Liver (tissue), 9 donors: ENCODE measurements around the gene LYRM1. TPM values are rescaled to one million over a fixed set of nuclear protein-coding genes. Genes with fewer than 3 reads are reported as not detected.
A peak's percentile ranks its signal among the peaks of the same experiment; 100 is the strongest.

ENCODE experiments used
- DNase-seq: peaks from one replicate; pipeline ENCODE4 v3.0.0-alpha.2; 2017; ENCODE audit warnings: low spot score
- H3K27ac ChIP-seq, 2 donors: one replicate each; pipeline ENCODE4 v1.7.0; 2013; ENCODE audit warnings: inconsistent platforms in 2 of 2, low read length in 2 of 2, control low read depth in 1 of 2, low read depth in 1 of 2, mild to moderate bottlenecking in 1 of 2
- H3K27me3 ChIP-seq, 4 donors: one replicate each; pipeline versions ENCODE4 v1.6.1 to v1.7.0; 2013; ENCODE audit warnings: low read length in 3 of 4, inconsistent platforms in 1 of 4, mild to moderate bottlenecking in 1 of 4, moderate library complexity in 1 of 4; ENCODE audit not compliant: control insufficient read depth in 4 of 4, insufficient read depth in 4 of 4
- H3K36me3 ChIP-seq, 4 donors: one replicate each; pipeline versions ENCODE4 v1.6.1 to v1.7.0; 2013; ENCODE audit warnings: low read length in 3 of 4, mild to moderate bottlenecking in 3 of 4, low read depth in 1 of 4, moderate library complexity in 1 of 4; ENCODE audit not compliant: control insufficient read depth in 4 of 4, insufficient read depth in 3 of 4
- H3K4me1 ChIP-seq, 4 donors: one replicate each; pipeline versions ENCODE4 v1.6.1 to v1.7.0; 2013; ENCODE audit warnings: low read length in 3 of 4, mild to moderate bottlenecking in 3 of 4, moderate library complexity in 1 of 4; ENCODE audit not compliant: control insufficient read depth in 4 of 4, insufficient read depth in 4 of 4
- H3K4me3 ChIP-seq, 3 donors: one replicate each; pipeline versions ENCODE4 v1.6.1 to v1.7.0; 2013; ENCODE audit warnings: low read length in 3 of 3, control low read depth in 1 of 3, low read depth in 1 of 3, mild to moderate bottlenecking in 1 of 3
- H3K9ac ChIP-seq, 2 donors: one replicate each; pipeline ENCODE4 v1.7.0; 2013; ENCODE audit warnings: low read length in 2 of 2, mild to moderate bottlenecking in 2 of 2, moderate library complexity in 2 of 2, control low read depth in 1 of 2, low read depth in 1 of 2
- H3K9me3 ChIP-seq, 4 donors: one replicate each; pipeline versions ENCODE4 v1.6.1 to v1.7.0; 2013; ENCODE audit warnings: low read length in 3 of 4; ENCODE audit not compliant: control insufficient read depth in 4 of 4
- ATF3 ChIP-seq: IDR thresholded peaks from 2 replicates; pipeline ENCODE4 v1.6.1; 2016; ENCODE audit warnings: antibody characterized with exemption
- CTCF ChIP-seq: fragments of 150-350 bp; IDR thresholded peaks from 2 replicates; pipeline ENCODE4 v1.5.1; 2017; ENCODE audit warnings: improper control_type of control experiment, low read depth, low read length; ENCODE audit not compliant: missing input control
- EGR1 ChIP-seq, 2 donors: IDR thresholded peaks; 2 replicates each; pipeline ENCODE4 v1.6.1; 2016 to 2018; ENCODE audit warnings: antibody characterized with exemption in 2 of 2, low read depth in 2 of 2
- FOXA1 ChIP-seq: IDR thresholded peaks from 2 replicates; pipeline ENCODE4 v1.6.1; 2016; ENCODE audit warnings: antibody characterized with exemption
- FOXA2 ChIP-seq: IDR thresholded peaks from 2 replicates; pipeline ENCODE4 v1.6.1; 2016; ENCODE audit warnings: antibody characterized with exemption
- GABPA ChIP-seq, 2 donors: IDR thresholded peaks in 1 of 2; conservative IDR thresholded peaks in 1 of 2; 2 replicates each; pipeline ENCODE4 v1.6.1; 2016; ENCODE audit warnings: antibody characterized with exemption in 2 of 2, mild to moderate bottlenecking in 1 of 2, moderate library complexity in 1 of 2
- HNF4A ChIP-seq, 2 donors: conservative IDR thresholded peaks; 2 replicates each; pipeline ENCODE4 v1.6.1; 2016; ENCODE audit warnings: antibody characterized with exemption in 2 of 2, mild to moderate bottlenecking in 2 of 2
- HNF4G ChIP-seq: IDR thresholded peaks from 2 replicates; pipeline ENCODE4 v1.6.1; 2016; ENCODE audit warnings: antibody characterized with exemption
- JUND ChIP-seq, 2 donors: IDR thresholded peaks; 2 replicates each; pipeline ENCODE4 v1.6.1; 2016; ENCODE audit warnings: antibody characterized with exemption in 2 of 2
- MAX ChIP-seq: IDR thresholded peaks from 2 replicates; pipeline ENCODE4 v1.6.1; 2016; ENCODE audit warnings: antibody characterized with exemption
- RAD21 ChIP-seq, 2 donors: IDR thresholded peaks; 2 replicates each; pipeline ENCODE4 v1.6.1; 2016; ENCODE audit warnings: antibody characterized with exemption in 2 of 2, mild to moderate bottlenecking in 2 of 2
- RXRA ChIP-seq, 2 donors: IDR thresholded peaks; 2 replicates each; pipeline ENCODE4 v1.6.1; 2017 to 2018; ENCODE audit warnings: antibody characterized with exemption in 2 of 2, mild to moderate bottlenecking in 1 of 2
- TAF1 ChIP-seq: conservative IDR thresholded peaks from 2 replicates; pipeline ENCODE4 v1.6.1; 2016; ENCODE audit warnings: antibody characterized with exemption, mild to moderate bottlenecking
- WGBS: extraction: QIAGEN DNeasy Blood & Tissue Kit; methylation state at CpG from one replicate; pipeline ENCODE4 v1.1.7; 2013; 5-methylcytosine and 5-hydroxymethylcytosine counted together
- polyA plus RNA-seq, 2 donors: library from polyadenylated mRNA; stranded (reverse) in 1 of 2; unstranded in 1 of 2; fragments of 200-250 nt in 1 of 2; fragments of >200 nt in 1 of 2; fragmentation: Nextera tagmentation in 1 of 2; extraction: Ambion mirVana in 1 of 2; gene quantifications; one replicate each; pipeline versions ENCODE4 v1.2.1 to v1.2.3, GENCODE V29; 2013 to 2015
- total RNA-seq, 2 donors: library from RNA; depleted of rRNA; stranded (reverse); fragments of >200 nt; gene quantifications; one replicate each; pipeline ENCODE4 v1.2.3, GENCODE V29; 2014
- donor health status: healthy.
- donor health status: healthy.
- donor health status: healthy.
- donor health status: healthy.
- donor health status: healthy.

LYRM1 gene
- total and polyA plus RNA-seq, 4 donors = 33.2 to 57.3 (median 50.8) TPM

GRCh38 chr16:20879175-20880040 lies 21.2 kb upstream of the LYRM1 start:
- Histone ChIP-seq H3K9me3 (no peaks in the 10 kb centered on the region), H3K4me3 (no peak overlapping the region), H3K9ac (peak overlapping the region in 1 of 2 donors; percentile 18), H3K4me1 (peaks cover 12 to 67% (median 55%) of the 10 kb centered on the region in 4 donors), H3K27ac (peak overlapping the region; percentile 59 to 78), H3K36me3 (no peaks in the 10 kb centered on the region), H3K27me3 (no peaks in the 10 kb centered on the region)
- 52% methylated on average over 7 of the region's 7 CpGs for WGBS
- TF ChIP-seq MAX (no peak), FOXA1 (no peak), TAF1 (no peak), JUND (IDR thresholded peaks at IDR 0.05) (peak in 1 of 2 donors; percentile 63), RXRA (IDR thresholded peaks at IDR 0.05) (no peak), ATF3 (no peak), HNF4A (conservative IDR thresholded peaks at IDR 0.05) (no peak)
- no peak for DNase-seq

- no peaks in the 10 kb centered on the region for H3K27me3 ChIP-seq
Observed at GRCh38 chr16:20880867-20881502, 19.6 kb upstream of the LYRM1 start.

More at GRCh38 chr16:20880867-20881502, 19.6 kb upstream of the LYRM1 start:
- 30% methylated on average over 3 of the region's 3 CpGs for WGBS
- no peak for DNase-seq
- TF ChIP-seq RXRA (IDR thresholded peaks at IDR 0.05) (peak in 1 of 2 donors; percentile 20), HNF4A (conservative IDR thresholded peaks at IDR 0.05) (peak in 1 of 2 donors; percentile 14), CTCF (no peak), TAF1 (no peak), HNF4G (no peak), JUND (IDR thresholded peaks at IDR 0.05) (no peak), EGR1 (IDR thresholded peaks at IDR 0.05; ENCODE audit: low read depth in 2 of 2) (no peak), FOXA1 (no peak), FOXA2 (no peak), RAD21 (IDR thresholded peaks at IDR 0.05) (no peak), GABPA (IDR thresholded peaks at IDR 0.05 in 1 of 2, conservative IDR thresholded peaks at IDR 0.05 in 1 of 2) (no peak)
- H3K27ac ChIP-seq = peak overlapping the region; percentile 48 to 81
- H3K9ac ChIP-seq = peak overlapping the region in 1 of 2 donors; percentile 12
- H3K4me1 ChIP-seq = peaks cover 15 to 73% (median 64%) of the 10 kb centered on the region in 4 donors
- no peak overlapping the region for H3K4me3 ChIP-seq
- H3K36me3 ChIP-seq = no peaks in the 10 kb centered on the region
- H3K9me3 ChIP-seq = no peaks in the 10 kb centered on the region
